Colonic mucosa (tissue), 4 donors: Measurements from ENCODE around the gene RIN3. TPM values are rescaled to one million over a fixed set of nuclear protein-coding genes. Genes with fewer than 3 reads are reported as not detected.

Experiments
- DNase-seq: peaks from one replicate; pipeline ENCODE4 v3.0.0-alpha.2; 2020
- H3K27ac ChIP-seq: fragments of 200-600 bp; one replicate; pipeline ENCODE4 v1.8.0; 2021
- H3K27me3 ChIP-seq: fragments of 200-600 bp; one replicate; pipeline ENCODE4 v1.8.0; 2021
- H3K36me3 ChIP-seq: fragments of 200-600 bp; one replicate; pipeline ENCODE4 v1.8.0; 2021
- H3K4me1 ChIP-seq: fragments of 200-600 bp; one replicate; pipeline ENCODE4 v1.8.0; 2021; ENCODE audit warnings: mild to moderate bottlenecking
- H3K4me3 ChIP-seq: fragments of 200-600 bp; one replicate; pipeline ENCODE4 v1.8.0; 2021
- H3K9ac ChIP-seq, 2 donors: one replicate each; pipeline ENCODE4 v1.7.0; 2013; ENCODE audit warnings: control low read depth in 2 of 2, low read depth in 2 of 2, low read length in 2 of 2
- H3K9me3 ChIP-seq: fragments of 200-600 bp; one replicate; pipeline ENCODE4 v1.8.0; 2021
- CTCF ChIP-seq: fragments of 200-600 bp; IDR thresholded peaks from one replicate; pipeline ENCODE4 v1.8.0; 2022; ENCODE audit warnings: antibody characterized with exemption, mild to moderate bottlenecking
- intact Hi-C: fragments of 100-400 bp; cut with DNase I; formaldehyde crosslinking; loops from one replicate; pipeline ENCODE4 v1.14.1; 2022
- total RNA-seq, 2 donors: library from RNA; stranded (reverse); fragmentation: NEBNext Ultra II Directional in 1 of 2; extraction: Animal tissue kit (Norgen Biotek cat#: 25700) in 1 of 2; gene quantifications; one replicate each; pipeline ENCODE4 v1.2.1, GENCODE V29; 2021
- donor health status: healthy.
- donor health status: DM: no; HTN: no; CAD: no.
- donor health status: DM: no; HTN: no; CAD: no.

The RIN3 gene
- total RNA-seq, 2 donors from 2014 or later, result 18.4 to 23.2 TPM

- Histone ChIP-seq H3K27ac (no peak overlapping the region), H3K4me1 (peaks cover 16% of the 10 kb centered on the region), H3K4me3 (no peak overlapping the region), H3K27me3 (no peaks in the 10 kb centered on the region), H3K9me3 (no peaks in the 10 kb centered on the region), H3K9ac (no peak overlapping the region), H3K36me3 (no peaks in the 10 kb centered on the region)
- intact Hi-C loops, result no loop called here
- TF ChIP-seq CTCF, result no peak
- no peak for DNase-seq
These were observed 24.9 kb downstream of the RIN3 start for GRCh38 chr14:92538412-92538985.

- Histone ChIP-seq H3K9ac (peak overlapping the region in 1 of 2 donors; percentile 6), H3K27me3 (no peaks in the 10 kb centered on the region), H3K36me3 (no peaks in the 10 kb centered on the region), H3K9me3 (no peaks in the 10 kb centered on the region), H3K27ac (peak overlapping the region; percentile 77), H3K4me3 (no peak overlapping the region), H3K4me1 (peaks cover 16% of the 10 kb centered on the region)
- no peak for DNase-seq
- intact Hi-C loops, result no loop called here
- TF ChIP-seq CTCF, result no peak
These were observed 25.8 kb downstream of the RIN3 start for GRCh38 chr14:92539419-92539818.

GRCh38 chr14:92539875-92540274 lies 26.3 kb downstream of the RIN3 start:
- intact Hi-C loops, result no loop called here
- Histone ChIP-seq H3K4me1 (peaks cover 16% of the 10 kb centered on the region), H3K27ac (peak overlapping the region; percentile 77), H3K9me3 (no peaks in the 10 kb centered on the region), H3K27me3 (no peaks in the 10 kb centered on the region), H3K36me3 (no peaks in the 10 kb centered on the region), H3K9ac (peak overlapping the region; percentile 36 to 37), H3K4me3 (no peak overlapping the region)
- TF ChIP-seq CTCF, result no peak
- no peak for DNase-seq

- Histone ChIP-seq H3K9ac (peak overlapping the region; percentile 28 to 37), H3K27ac (peak overlapping the region; percentile 77), H3K4me1 (peaks cover 16% of the 10 kb centered on the region), H3K4me3 (no peak overlapping the region), H3K36me3 (no peaks in the 10 kb centered on the region), H3K27me3 (no peaks in the 10 kb centered on the region), H3K9me3 (no peaks in the 10 kb centered on the region)
- DNase-seq, result peak; percentile 92
- intact Hi-C loops, result no loop called here
- no peak for TF ChIP-seq CTCF
These were observed 27.0 kb downstream of the RIN3 start for GRCh38 chr14:92540472-92541048.

GRCh38 chr14:92542766-92543554 lies 29.4 kb downstream of the RIN3 start:
- intact Hi-C loops, result no loop called here
- Histone ChIP-seq H3K4me1 (peaks cover 16% of the 10 kb centered on the region), H3K4me3 (no peak overlapping the region), H3K9me3 (no peaks in the 10 kb centered on the region), H3K27ac (no peak overlapping the region), H3K36me3 (no peaks in the 10 kb centered on the region), H3K9ac (no peak overlapping the region), H3K27me3 (no peaks in the 10 kb centered on the region)
- no peak for TF ChIP-seq CTCF
- no peak for DNase-seq
